Measurements from ENCODE around the gene LY86.

GRCh38 chr6:6582131-6582530 is 6.4 kb upstream of the LY86 start:
- TF ChIP-seq POLR2A (IDR thresholded peaks at IDR 0.05): no peak
- no peak for TF ChIP-seq EP300 (IDR thresholded peaks at IDR 0.05)
- no peak for TF ChIP-seq CTCF (IDR thresholded peaks at IDR 0.05)

Data from upper lobe of left lung (tissue), 4 donors.